SK-N-SH (cell line): ENCODE measurements around the gene DPY19L1.

ENCODE experiments used
- FOXJ3 ChIP-seq: sonication (generic); formaldehyde crosslinking; IDR thresholded peaks from 2 replicates; pipeline ENCODE4 v1.5.1; 2020; ENCODE audit warnings: mild to moderate bottlenecking, missing genetic modification reagents
- YY1 ChIP-seq: IDR thresholded peaks from 2 replicates; pipeline ENCODE4 v1.4.0; 2012; ENCODE audit warnings: low read depth, mild to moderate bottlenecking

DNA sequence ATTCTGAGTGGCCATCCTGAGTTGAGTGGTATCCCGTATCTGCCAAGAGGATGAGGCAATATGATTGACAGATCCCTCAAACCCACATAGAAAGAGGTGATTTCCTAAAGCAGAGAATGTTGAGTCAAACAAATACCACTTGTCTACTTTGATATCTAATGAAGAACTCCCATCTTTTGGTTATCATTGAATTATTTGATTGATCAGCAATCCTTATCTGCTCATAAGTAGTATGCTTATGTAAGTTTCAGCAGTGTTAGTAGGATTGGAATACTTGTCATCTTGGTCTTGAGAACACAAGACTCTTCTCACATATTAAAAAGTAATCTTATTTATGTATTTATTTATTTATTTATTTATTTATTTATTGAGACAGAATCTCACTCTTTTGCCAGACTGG, 147.3 kb downstream of the DPY19L1 start:
- no peak for TF ChIP-seq YY1
- no peak for TF ChIP-seq FOXJ3 (CRISPR knock-in tag)
